A673 (cell line): Measurements from ENCODE around the gene CAMK1D. TPM values are rescaled to one million over a fixed set of nuclear protein-coding genes. Genes with fewer than 3 reads are reported as not detected.

ENCODE experiments used
- BruUV-seq: library from RNA; stranded (reverse); fragments of 400-500 nt; replicated peaks from 2 replicates; lab custom pipeline; 2021; lab: Mats Ljungman, UMichigan
- CTCF ChIA-PET: fragments of 300-600 bp; sonication (Branson Sonifier 250); formaldehyde crosslinking; loops from one replicate; lab custom pipeline; 2022; ENCODE audit warnings: antibody characterized with exemption; lab: Charles Lee
- POLR2A ChIA-PET: fragments of 300-600 bp; sonication (Branson Sonifier 250); formaldehyde crosslinking; loops from one replicate; lab custom pipeline; 2022; ENCODE audit warnings: antibody characterized with exemption; ENCODE audit not compliant: low non-redundant PET; lab: Charles Lee
- DNase-seq: peaks from one replicate; pipeline ENCODE4 v3.0.0-alpha.2; 2015; ENCODE audit warnings: low spot score
- H3K27ac ChIP-seq: fragments of 200-600 bp; sonication (generic); 2 replicates; pipeline ENCODE4 v1.5.1; 2016; ENCODE audit warnings: mixed run types, low read depth, mild to moderate bottlenecking, mixed read lengths, antibody characterized with exemption, low read length; ENCODE audit not compliant: poor library complexity, severe bottlenecking
- H3K27me3 ChIP-seq: fragments of 200-600 bp; sonication (generic); replicated peaks from 2 replicates; pipeline ENCODE4 v1.6.1; 2017; ENCODE audit warnings: mixed run types, low read depth, mild to moderate bottlenecking, mixed read lengths, antibody characterized with exemption, low read length; ENCODE audit not compliant: insufficient read depth, poor library complexity
- H3K36me3 ChIP-seq: fragments of 200-600 bp; sonication (generic); 2 replicates; pipeline ENCODE4 v1.6.1; 2016; ENCODE audit warnings: mixed run types, mild to moderate bottlenecking, mixed read lengths, antibody characterized with exemption, low read length; ENCODE audit not compliant: insufficient read depth, poor library complexity, severe bottlenecking
- H3K4me1 ChIP-seq: fragments of 200-600 bp; sonication (generic); 2 replicates; pipeline ENCODE4 v1.6.1; 2017; ENCODE audit warnings: mixed run types, mild to moderate bottlenecking, mixed read lengths, antibody characterized with exemption, low read length; ENCODE audit not compliant: insufficient read depth, poor library complexity, severe bottlenecking
- H3K4me3 ChIP-seq: fragments of 200-600 bp; sonication (generic); 2 replicates; pipeline ENCODE4 v1.5.1; 2016; ENCODE audit warnings: low read depth, mixed run types, mild to moderate bottlenecking, mixed read lengths, low read length; ENCODE audit not compliant: poor library complexity, severe bottlenecking
- H3K9me3 ChIP-seq: fragments of 200-600 bp; sonication (generic); 2 replicates; pipeline ENCODE4 v1.6.1; 2016; ENCODE audit warnings: mixed run types, low read depth, mild to moderate bottlenecking, mixed read lengths, antibody characterized with exemption, low read length; ENCODE audit not compliant: poor library complexity, severe bottlenecking
- CTCF ChIP-seq: fragments of 300-800, 200-600 bp; sonication (generic); conservative IDR thresholded peaks from 2 replicates; pipeline ENCODE4 v1.5.1; 2017; ENCODE audit warnings: low read depth, mild to moderate bottlenecking, antibody characterized with exemption, low read length, moderate library complexity, mixed read lengths
- EZH2 ChIP-seq: fragments of 200-600 bp; sonication (generic); IDR thresholded peaks from 2 replicates; pipeline ENCODE4 v1.6.1; 2017; ENCODE audit warnings: borderline replicate concordance, low read depth, mild to moderate bottlenecking, mixed read lengths, antibody characterized with exemption, low read length; ENCODE audit not compliant: poor library complexity, severe bottlenecking
- intact Hi-C: fragments of 100-400 bp; cut with micrococcal nuclease; formaldehyde crosslinking; loops from one replicate; pipeline ENCODE4 v1.10.0; 2022; ENCODE audit not compliant: unreplicated experiment
- total RNA-seq: library from RNA; stranded (reverse); gene quantifications from 2 replicates; pipeline ENCODE4 v1.2.3, GENCODE V29; 2021

CAMK1D gene
- total RNA-seq, 1 experiment from 2014 or later: 23.7 TPM

- Histone ChIP-seq H3K9me3 (no peaks in the 10 kb centered on the region), H3K27ac (no peak overlapping the region), H3K4me1 (no peaks in the 10 kb centered on the region), H3K4me3 (no peak overlapping the region), H3K36me3 (no peaks in the 10 kb centered on the region), H3K27me3 (no peaks in the 10 kb centered on the region)
- no peak for DNase-seq
- CTCF ChIA-PET: no interaction called here
- intact Hi-C loops: no loop called here
- POLR2A ChIA-PET: no interaction called here
- no peak for TF ChIP-seq EZH2
- no peak for TF ChIP-seq CTCF
- no TSS peak for BruUV-seq
Observed at GRCh38 chr10:12608761-12609160, 259.4 kb downstream of the CAMK1D start.

GRCh38 chr10:12609435-12609834 lies 260.1 kb downstream of the CAMK1D start:
- Histone ChIP-seq H3K4me3 (no peak overlapping the region), H3K9me3 (no peaks in the 10 kb centered on the region), H3K36me3 (no peaks in the 10 kb centered on the region), H3K4me1 (no peaks in the 10 kb centered on the region), H3K27ac (no peak overlapping the region), H3K27me3 (no peaks in the 10 kb centered on the region)
- no peak for DNase-seq
- TF ChIP-seq CTCF: no peak
- no peak for TF ChIP-seq EZH2
- CTCF ChIA-PET: no interaction called here
- no TSS peak for BruUV-seq
- intact Hi-C loops: no loop called here
- POLR2A ChIA-PET: no interaction called here

GRCh38 chr10:12613136-12613535 lies 263.8 kb downstream of the CAMK1D start:
- H3K4me3 ChIP-seq: no peak overlapping the region
- ChIA-PET CTCF (no interaction called here), POLR2A (no interaction called here)
- no peaks in the 10 kb centered on the region for H3K9me3 ChIP-seq
- BruUV-seq: no TSS peak
- H3K27me3 ChIP-seq: no peaks in the 10 kb centered on the region
- no peak overlapping the region for H3K27ac ChIP-seq
- TF ChIP-seq EZH2 (no peak), CTCF (no peak)
- intact Hi-C loops: no loop called here
- H3K36me3 ChIP-seq: no peaks in the 10 kb centered on the region
- H3K4me1 ChIP-seq: peaks cover 9% of the 10 kb centered on the region
- DNase-seq: no peak
